DOHH2 (cell line): ENCODE results near the gene NKAIN2.

Source experiments
- H3F3A ChIP-seq: fragments of 200-600 bp; sonication (generic), shearing (Covaris generic); 2 replicates; pipeline ENCODE4 v1.6.0; 2016; ENCODE audit warnings: antibody characterized with exemption, mild to moderate bottlenecking; ENCODE audit not compliant: control insufficient read depth, insufficient read depth
- H3K27ac ChIP-seq: fragments of 200-600 bp; sonication (generic); 2 replicates; pipeline ENCODE4 v1.5.1; 2014; ENCODE audit warnings: low read depth, mild to moderate bottlenecking, low read length, moderate library complexity
- H3K27me3 ChIP-seq: fragments of 200-600 bp; sonication (generic); 2 replicates; pipeline ENCODE4 v1.6.1; 2014; ENCODE audit warnings: mild to moderate bottlenecking, low read length, mixed read lengths; ENCODE audit not compliant: control insufficient read depth
- H3K36me3 ChIP-seq: fragments of 200-600 bp; sonication (generic); 2 replicates; pipeline ENCODE4 v1.6.1; 2014; ENCODE audit warnings: mild to moderate bottlenecking, low read length, moderate library complexity, mixed read lengths; ENCODE audit not compliant: control insufficient read depth
- H3K4me1 ChIP-seq: fragments of 200-600 bp; sonication (generic); 2 replicates; pipeline ENCODE4 v1.6.1; 2014; ENCODE audit warnings: mild to moderate bottlenecking, low read length, mixed read lengths; ENCODE audit not compliant: control insufficient read depth
- H3K4me2 ChIP-seq: fragments of 200-600 bp; sonication (generic); 2 replicates; pipeline ENCODE4 v1.6.0; 2014; ENCODE audit warnings: mild to moderate bottlenecking, low read length, moderate library complexity
- H3K4me3 ChIP-seq: fragments of 200-600 bp; sonication (generic); 2 replicates; pipeline ENCODE4 v1.5.1; 2014; ENCODE audit warnings: mild to moderate bottlenecking, low read length, mixed read lengths
- H3K79me2 ChIP-seq: fragments of 200-600 bp; sonication (generic); 2 replicates; pipeline ENCODE4 v1.6.1; 2014; ENCODE audit warnings: mild to moderate bottlenecking, low read length, mixed read lengths; ENCODE audit not compliant: control insufficient read depth
- H3K9me2 ChIP-seq: fragments of 200-600 bp; sonication (generic); replicated peaks from 2 replicates; pipeline ENCODE4 v1.6.1; 2014; ENCODE audit warnings: mild to moderate bottlenecking, low read length, mixed read lengths; ENCODE audit not compliant: control insufficient read depth
- H3K9me3 ChIP-seq: fragments of 200-600 bp; sonication (generic); 2 replicates; pipeline ENCODE4 v1.6.1; 2014; ENCODE audit warnings: antibody characterized with exemption, low read length, mixed read lengths; ENCODE audit not compliant: control insufficient read depth, insufficient read depth
- H4K20me1 ChIP-seq: fragments of 200-600 bp; sonication (generic); 2 replicates; pipeline ENCODE4 v1.6.0; 2014; ENCODE audit warnings: low read depth, mild to moderate bottlenecking, antibody characterized with exemption, low read length, moderate library complexity; ENCODE audit not compliant: control insufficient read depth, insufficient read depth
- EZH2phosphoT487 ChIP-seq: fragments of 200-600 bp; sonication (generic); IDR thresholded peaks from 2 replicates; pipeline ENCODE4 v1.6.1; 2017; ENCODE audit warnings: borderline replicate concordance, mild to moderate bottlenecking, antibody characterized with exemption, low read length, moderate library complexity, mixed read lengths
- TF ChIP-seq, protein P1 (sequence below): fragments of 200-600 bp; sonication (generic); IDR thresholded peaks from one replicate; pipeline ENCODE4 v1.5.1; 2014; ENCODE audit warnings: antibody characterized with exemption, mild to moderate bottlenecking, low read depth, low read length; ENCODE audit not compliant: poor library complexity, severe bottlenecking

Gene NKAIN2

GRCh38 chr6:123794190-123794589, 9.5 kb upstream of the NKAIN2 start:
- Histone ChIP-seq H3K27ac (no peak overlapping the region), H4K20me1 (no peaks in the 10 kb centered on the region), H3K79me2 (no peaks in the 10 kb centered on the region), H3K4me1 (no peaks in the 10 kb centered on the region), H3K9me3 (no peaks in the 10 kb centered on the region), H3F3A (no peaks in the 10 kb centered on the region), H3K27me3 (no peaks in the 10 kb centered on the region), H3K4me2 (no peak overlapping the region), H3K4me3 (no peak overlapping the region), H3K36me3 (no peaks in the 10 kb centered on the region), H3K9me2 (no peaks in the 10 kb centered on the region)
- no peak for TF ChIP-seq EZH2phosphoT487
- TF ChIP-seq, protein P1, sequence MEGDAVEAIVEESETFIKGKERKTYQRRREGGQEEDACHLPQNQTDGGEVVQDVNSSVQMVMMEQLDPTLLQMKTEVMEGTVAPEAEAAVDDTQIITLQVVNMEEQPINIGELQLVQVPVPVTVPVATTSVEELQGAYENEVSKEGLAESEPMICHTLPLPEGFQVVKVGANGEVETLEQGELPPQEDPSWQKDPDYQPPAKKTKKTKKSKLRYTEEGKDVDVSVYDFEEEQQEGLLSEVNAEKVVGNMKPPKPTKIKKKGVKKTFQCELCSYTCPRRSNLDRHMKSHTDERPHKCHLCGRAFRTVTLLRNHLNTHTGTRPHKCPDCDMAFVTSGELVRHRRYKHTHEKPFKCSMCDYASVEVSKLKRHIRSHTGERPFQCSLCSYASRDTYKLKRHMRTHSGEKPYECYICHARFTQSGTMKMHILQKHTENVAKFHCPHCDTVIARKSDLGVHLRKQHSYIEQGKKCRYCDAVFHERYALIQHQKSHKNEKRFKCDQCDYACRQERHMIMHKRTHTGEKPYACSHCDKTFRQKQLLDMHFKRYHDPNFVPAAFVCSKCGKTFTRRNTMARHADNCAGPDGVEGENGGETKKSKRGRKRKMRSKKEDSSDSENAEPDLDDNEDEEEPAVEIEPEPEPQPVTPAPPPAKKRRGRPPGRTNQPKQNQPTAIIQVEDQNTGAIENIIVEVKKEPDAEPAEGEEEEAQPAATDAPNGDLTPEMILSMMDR = no peak

GRCh38 chr6:123794799-123795198, 8.9 kb upstream of the NKAIN2 start:
- H4K20me1 ChIP-seq = no peaks in the 10 kb centered on the region
- H3K9me2 ChIP-seq = no peaks in the 10 kb centered on the region
- no peaks in the 10 kb centered on the region for H3K79me2 ChIP-seq
- no peak overlapping the region for H3K4me3 ChIP-seq
- H3K36me3 ChIP-seq = no peaks in the 10 kb centered on the region
- TF ChIP-seq, protein P1 = no peak
- TF ChIP-seq EZH2phosphoT487 = no peak
- H3K27me3 ChIP-seq = no peaks in the 10 kb centered on the region
- no peak overlapping the region for H3K27ac ChIP-seq
- no peaks in the 10 kb centered on the region for H3F3A ChIP-seq
- H3K4me2 ChIP-seq = no peak overlapping the region
- no peaks in the 10 kb centered on the region for H3K9me3 ChIP-seq
- no peaks in the 10 kb centered on the region for H3K4me1 ChIP-seq

DNA sequence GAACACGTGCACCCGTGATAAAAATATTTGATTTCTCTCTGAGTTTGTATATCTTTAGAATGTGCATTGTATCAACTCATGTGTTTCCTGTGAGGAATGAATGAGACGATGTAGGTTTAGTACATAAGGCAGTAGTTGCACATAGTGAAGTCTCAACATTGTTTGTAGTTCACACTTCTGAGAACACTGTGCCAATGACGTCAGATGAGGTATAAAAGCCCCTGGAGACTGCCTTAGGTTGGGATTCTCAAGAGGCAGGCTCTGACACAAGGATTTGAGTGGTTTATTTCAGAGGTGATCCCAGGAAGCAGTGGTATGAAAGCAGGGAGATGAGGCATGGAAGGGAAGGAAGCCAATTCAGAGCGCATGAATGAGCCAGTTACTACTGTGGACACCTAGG, 2.6 kb upstream of the NKAIN2 start:
- Histone ChIP-seq H3K79me2 (no peaks in the 10 kb centered on the region), H3K27me3 (peaks cover 13% of the 10 kb centered on the region), H3K4me2 (no peak overlapping the region), H4K20me1 (no peaks in the 10 kb centered on the region), H3K36me3 (no peaks in the 10 kb centered on the region), H3K27ac (no peak overlapping the region), H3F3A (no peaks in the 10 kb centered on the region), H3K9me3 (no peaks in the 10 kb centered on the region), H3K4me1 (no peaks in the 10 kb centered on the region), H3K9me2 (no peaks in the 10 kb centered on the region), H3K4me3 (no peak overlapping the region)
- no peak for TF ChIP-seq EZH2phosphoT487
- TF ChIP-seq, protein P1 = no peak

- H3K9me3 ChIP-seq = no peaks in the 10 kb centered on the region
- TF ChIP-seq, protein P1 = no peak
- no peak for TF ChIP-seq EZH2phosphoT487
- H3F3A ChIP-seq = no peaks in the 10 kb centered on the region
- no peak overlapping the region for H3K27ac ChIP-seq
- H3K9me2 ChIP-seq = no peaks in the 10 kb centered on the region
- no peaks in the 10 kb centered on the region for H4K20me1 ChIP-seq
- no peaks in the 10 kb centered on the region for H3K36me3 ChIP-seq
- no peak overlapping the region for H3K4me3 ChIP-seq
- H3K27me3 ChIP-seq = peaks cover 15% of the 10 kb centered on the region
- no peaks in the 10 kb centered on the region for H3K4me1 ChIP-seq
- H3K4me2 ChIP-seq = no peak overlapping the region
- no peaks in the 10 kb centered on the region for H3K79me2 ChIP-seq
Measured at GRCh38 chr6:123802351-123802696, 1.3 kb upstream of the NKAIN2 start.
